Fibroblast of mammary gland (primary cell): ENCODE measurements around the gene SLC1A1.

Source experiments
- DNase-seq: peaks from one replicate; pipeline ENCODE4 v3.0.0-alpha.2; 2010; ENCODE audit warnings: low read depth
- H3K4me3 ChIP-seq: 2 replicates; pipeline ENCODE4 v1.5.1; 2011; ENCODE audit warnings: low read depth, mild to moderate bottlenecking, low read length, moderate library complexity; ENCODE audit not compliant: control insufficient read depth
- CTCF ChIP-seq: conservative IDR thresholded peaks from 2 replicates; pipeline ENCODE4 v1.5.1; 2011; ENCODE audit warnings: low read depth, low read length, inconsistent platforms; ENCODE audit not compliant: control insufficient read depth, insufficient read depth

Gene SLC1A1

DNA sequence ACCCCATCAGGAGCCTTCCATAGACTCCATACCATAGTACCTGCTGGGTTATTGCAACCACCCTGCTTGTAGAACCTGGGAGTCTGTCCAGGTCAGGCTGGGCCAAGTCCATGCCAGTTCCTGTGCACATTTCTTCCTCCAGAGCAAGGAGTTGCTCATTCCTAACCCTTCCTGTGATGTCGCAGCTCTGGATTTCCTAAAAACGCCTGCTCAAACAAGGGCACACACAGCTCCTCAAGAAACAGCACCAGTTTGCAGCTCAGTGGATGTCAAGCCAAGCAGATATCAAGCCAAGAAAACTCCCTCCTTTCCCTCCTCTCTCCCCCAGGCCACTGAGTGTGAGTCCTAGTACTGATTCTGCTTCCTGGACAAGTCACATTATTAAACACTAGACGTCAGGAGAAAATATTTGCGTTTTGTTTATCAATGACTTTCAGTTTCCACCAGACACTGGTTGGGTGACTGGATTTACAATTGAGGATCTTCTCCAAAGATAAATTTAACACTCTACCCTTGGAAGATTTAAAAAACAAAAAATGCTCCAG, 59.6 kb downstream of the SLC1A1 start:
- DNase-seq, result peak; percentile 8
- TF ChIP-seq CTCF, result no peak
- no peak overlapping the region for H3K4me3 ChIP-seq

DNA sequence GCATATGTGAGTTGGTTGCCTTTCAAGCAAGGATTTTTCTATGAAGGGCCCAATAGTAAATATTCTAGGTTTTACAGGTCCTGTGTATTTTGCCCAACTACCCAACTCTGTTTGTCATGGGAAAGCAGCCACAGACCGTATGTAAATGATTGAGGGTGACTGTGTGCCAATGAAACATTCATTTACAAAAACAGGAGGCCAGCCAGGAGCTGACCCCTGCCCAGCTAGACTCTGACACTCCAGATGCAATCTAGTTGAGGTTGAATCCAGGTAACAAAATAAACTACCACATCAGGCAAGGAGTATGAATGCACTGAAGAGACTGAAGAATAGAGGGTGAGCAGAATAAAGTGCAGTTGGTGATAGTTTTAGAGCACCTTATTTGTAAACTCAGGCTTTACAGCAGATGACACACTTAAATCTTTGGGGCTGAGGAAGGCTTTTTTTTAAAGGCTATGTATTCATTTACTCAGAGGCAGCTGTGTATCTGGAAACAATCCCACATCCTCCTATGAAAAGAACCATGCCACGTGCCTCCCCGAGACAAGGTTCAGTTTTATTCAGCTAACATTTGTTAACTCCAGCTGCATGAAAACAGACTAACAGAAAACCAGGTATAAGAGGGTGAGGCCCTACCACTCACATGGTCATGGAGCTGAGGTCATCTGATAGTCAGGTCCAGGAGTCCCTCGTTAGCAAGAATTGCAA, 60.7 kb downstream of the SLC1A1 start:
- peak; percentile 40 for DNase-seq
- no peak for TF ChIP-seq CTCF
- H3K4me3 ChIP-seq, result no peak overlapping the region

GRCh38 chr9:4553951-4554381, 63.7 kb downstream of the SLC1A1 start:
- TF ChIP-seq CTCF, result no peak
- H3K4me3 ChIP-seq, result no peak overlapping the region
- peak; percentile 62 for DNase-seq

DNA sequence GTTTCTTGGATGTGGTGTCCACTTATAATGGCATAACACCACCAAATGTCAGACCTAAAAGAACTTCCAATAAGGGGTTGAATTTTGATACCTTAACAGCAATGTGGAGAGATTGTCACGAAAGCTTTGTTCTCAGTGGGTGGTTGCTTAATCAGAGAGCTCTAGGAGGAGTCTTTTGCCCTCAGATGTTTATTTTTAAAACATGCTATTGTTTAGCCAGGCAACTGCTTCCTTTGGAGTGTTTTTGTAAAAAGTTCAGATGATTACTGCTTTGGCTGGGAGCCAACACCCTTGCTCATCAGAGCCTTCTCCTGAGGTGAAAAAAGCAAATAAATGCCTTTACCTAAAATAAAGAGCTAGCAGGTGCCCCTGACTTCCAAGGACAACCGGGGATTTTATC, 65.0 kb downstream of the SLC1A1 start:
- peak; percentile 39 for DNase-seq
- no peak overlapping the region for H3K4me3 ChIP-seq
- TF ChIP-seq CTCF, result no peak

DNA sequence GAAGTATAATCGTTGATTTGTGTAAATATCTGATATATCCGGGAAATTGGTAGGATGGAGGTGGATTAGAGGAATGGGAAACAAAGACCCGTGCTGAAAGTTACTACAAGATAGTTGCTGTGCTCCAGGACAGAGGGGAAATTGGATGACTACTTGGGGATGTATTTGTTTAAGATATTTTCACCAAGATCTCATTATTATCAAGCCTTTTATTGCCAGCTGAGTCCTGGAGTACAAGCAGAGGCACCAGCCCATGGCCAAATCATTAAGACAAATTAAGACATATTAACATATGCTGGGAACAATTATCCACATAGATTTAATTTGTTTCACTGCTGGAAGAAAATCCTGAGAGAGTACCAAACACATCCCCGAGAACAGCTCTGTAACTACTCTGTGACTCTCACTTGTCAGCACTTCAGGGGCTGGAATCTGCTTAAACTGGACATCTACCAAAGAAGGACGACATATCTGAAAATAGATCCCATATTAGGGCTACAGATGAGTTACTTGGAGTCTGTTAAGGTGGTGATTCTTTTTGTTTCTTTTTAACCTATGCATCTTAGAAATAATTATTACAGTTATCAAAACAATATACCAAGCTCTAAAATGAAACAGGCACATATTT, 68.2 kb downstream of the SLC1A1 start:
- no peak for TF ChIP-seq CTCF
- H3K4me3 ChIP-seq, result no peak overlapping the region
- no peak for DNase-seq

GRCh38 chr9:4559261-4560182, 69.3 kb downstream of the SLC1A1 start:
- no peak for TF ChIP-seq CTCF
- H3K4me3 ChIP-seq, result no peak overlapping the region
- DNase-seq, result no peak
